Activated effector memory CD4-positive, alpha-beta T cell treated with Interleukin-2 at 50 U/mL for 16 hours (primary cell): Measurements from ENCODE around the gene STAT5A.

Experiments used
- DNase-seq: peaks from one replicate; pipeline ENCODE4 v3.0.0-alpha.2; 2020

STAT5A gene

DNA sequence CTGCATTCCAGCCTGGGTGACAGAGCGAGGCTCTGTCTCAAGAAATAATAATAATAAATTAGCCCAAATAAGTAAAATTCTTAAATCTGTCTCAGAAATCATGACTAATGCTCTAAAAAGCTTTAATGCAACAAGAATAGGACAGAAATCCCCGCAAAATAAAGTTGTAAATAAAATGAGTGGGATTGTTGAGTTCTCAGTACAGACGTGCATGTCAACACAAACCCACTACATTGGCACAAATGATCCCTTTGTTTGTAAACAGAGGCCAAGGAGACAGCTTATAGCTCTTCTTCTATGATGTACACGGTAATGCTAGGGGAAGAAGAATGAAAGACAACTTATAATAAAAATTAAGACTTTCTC is 18.1 kb upstream of the STAT5A start:
- no peak for DNase-seq

DNA sequence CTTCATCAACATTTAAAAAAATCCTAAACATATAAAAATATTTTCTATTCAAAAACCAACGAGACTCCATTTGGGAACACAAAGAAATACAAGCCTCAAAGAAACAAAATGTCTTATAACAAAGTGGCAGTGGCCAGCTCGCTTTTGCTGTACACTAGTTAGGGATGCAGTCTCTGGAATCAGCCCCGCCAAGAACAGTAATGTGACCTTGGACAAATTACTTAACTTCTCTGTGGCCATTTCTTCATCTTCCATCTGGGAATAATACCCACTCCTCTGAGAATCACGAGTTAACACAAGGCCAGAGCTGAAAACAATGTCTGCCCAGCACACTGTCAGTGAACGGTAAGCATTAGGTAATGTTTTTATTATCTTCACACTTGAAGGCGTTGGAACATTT is 17.7 kb upstream of the STAT5A start:
- no peak for DNase-seq

- no peak for DNase-seq
Measured at GRCh38 chr17:42271006-42271778, 17.1 kb upstream of the STAT5A start.

DNA sequence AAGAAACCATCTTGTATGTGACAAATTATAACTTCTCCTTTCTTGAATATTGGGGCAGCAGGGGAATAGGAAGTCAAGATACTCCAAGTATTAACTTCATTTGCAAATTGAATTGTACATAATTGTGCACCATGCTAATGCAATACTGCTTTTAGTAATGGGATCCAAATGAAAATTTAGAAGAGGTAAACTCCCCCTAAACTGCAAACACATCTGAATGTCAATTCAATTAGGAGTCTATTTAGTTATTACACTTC is 16.6 kb upstream of the STAT5A start:
- no peak for DNase-seq

DNA sequence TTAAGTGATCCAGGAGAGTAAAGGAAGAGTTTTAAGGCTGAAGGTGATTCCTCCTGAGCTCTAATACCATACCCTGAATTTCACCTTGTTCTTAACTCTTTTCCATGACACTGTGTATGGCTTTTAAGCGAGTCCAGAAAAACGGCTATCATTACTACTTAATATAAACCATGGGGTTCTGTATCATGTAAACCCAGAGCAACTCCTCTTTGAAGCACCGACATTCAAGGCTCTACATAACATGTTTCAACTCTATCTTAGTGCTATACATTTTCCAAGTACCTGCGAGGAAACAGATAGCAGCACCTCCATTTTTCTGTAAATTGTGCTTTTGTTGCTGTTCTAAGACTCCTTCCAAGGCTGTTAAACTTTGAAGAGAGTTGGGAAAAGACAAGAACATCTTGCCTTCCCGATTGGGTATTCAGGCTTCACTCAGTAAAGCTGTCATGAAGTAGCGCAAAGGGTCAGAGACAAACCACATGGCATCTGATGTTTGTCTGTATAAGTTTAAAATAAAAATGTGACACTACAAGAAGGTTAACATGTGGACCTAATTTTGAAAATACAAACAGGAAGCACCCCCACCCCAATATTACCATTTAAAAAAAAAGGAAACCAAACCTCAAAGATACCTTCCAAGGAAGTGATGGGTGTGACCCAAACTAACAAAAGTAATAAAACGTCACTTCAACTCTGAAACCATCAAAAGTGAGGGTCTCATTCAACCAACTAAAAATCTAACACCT is 16.0 kb upstream of the STAT5A start:
- no peak for DNase-seq

DNA sequence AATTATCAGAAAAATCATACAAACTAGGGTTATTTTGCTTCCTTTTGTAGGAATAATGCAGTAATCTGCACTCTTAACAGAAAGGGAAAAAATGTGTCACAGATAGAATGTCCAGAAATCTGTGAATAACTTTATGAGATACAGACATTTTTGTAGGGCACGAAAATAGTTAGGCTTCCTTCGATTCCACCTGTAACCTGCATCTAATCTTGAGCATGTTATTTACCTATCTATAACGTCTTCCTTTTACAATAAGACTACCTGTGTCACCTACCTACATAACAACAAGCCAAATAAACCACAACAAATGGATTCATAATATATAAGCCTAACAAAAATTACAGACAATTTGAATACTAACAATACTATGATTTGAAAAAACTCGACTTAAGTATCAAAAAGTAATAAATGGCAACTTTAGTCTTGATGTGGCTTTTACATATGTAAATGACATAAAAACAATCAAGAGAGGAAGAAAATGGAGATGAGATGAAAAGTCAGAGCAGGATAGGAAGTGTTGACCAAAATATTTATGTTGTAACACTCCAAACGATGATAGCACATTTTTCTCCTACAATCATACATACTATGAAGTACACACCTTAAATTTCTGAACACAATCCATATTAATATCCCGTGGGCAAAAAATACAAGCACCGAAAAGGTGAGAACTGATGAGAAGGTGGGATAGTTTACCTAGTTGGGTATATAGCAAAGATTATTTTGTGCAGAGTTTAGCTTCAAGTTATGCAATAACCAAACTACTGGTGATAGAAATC is 14.6 kb upstream of the STAT5A start:
- no peak for DNase-seq

DNA sequence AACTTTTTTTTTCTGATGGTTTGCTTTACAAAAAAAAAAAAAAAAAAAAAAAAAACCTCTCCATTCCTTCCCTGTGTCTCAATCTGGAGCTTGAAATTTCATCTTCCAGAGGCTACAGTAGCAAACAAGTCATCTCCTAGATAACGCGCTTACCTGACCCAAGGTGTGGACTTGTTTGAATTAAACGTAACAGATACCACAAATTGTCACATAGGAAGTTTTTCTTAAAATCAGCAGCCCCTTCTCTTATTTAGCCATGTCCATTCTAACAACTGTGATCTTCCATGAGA is 14.1 kb upstream of the STAT5A start:
- DNase-seq, result no peak

GRCh38 chr17:42274812-42275526 is 13.3 kb upstream of the STAT5A start:
- no peak for DNase-seq

DNA sequence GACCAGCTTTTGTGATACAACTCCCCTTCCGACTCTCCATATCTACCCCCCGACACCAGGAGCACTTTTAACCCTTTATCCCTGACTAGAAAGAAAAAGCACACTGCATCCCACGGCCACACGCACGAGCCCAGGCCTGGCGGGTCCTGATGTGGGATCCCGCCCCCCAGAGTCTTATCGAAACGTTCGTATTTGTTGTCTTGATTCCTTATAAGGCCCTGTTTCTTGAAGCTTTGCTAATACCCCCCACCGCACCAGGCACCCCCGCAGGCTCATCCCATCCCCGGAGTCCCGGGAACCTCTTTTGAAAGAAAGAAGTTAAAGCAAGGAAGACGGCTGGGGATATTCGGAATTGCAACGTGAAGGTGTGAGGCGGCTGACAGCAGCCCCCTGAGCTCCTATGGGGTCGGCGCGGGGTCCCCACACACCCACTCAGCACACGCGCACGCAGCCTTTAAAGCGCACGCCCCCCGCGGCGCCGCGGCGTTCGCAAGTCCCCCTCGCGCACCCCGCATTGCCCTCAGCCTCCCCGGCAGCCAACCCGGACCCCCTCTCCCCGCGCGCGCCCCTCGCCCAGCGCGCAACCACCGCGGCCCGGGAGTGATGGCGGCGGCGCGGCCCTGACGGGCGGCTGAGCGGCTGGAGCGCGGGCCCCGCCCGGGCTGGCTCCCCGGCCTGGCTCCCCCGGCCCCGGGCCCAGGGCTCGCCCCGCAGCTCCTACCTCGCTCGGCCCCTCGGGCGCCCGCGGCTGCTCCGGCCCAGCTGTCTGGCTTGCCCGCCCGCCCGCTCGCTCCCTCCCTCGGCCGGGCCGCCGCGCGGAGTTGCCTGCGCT is 12.6 kb upstream of the STAT5A start:
- no peak for DNase-seq

DNA sequence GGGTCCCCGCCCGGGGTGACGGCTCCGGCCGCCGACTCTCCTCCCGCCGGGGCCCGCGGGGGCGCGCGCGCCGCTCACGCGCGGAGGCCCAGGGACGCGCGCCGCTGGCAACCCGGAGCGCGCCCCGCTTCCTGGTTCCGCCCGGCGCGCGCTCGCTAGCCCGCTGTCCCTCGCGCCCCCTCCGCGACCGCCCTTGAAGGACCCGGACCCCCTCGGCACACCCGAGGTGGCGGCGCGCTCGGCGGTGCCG is 12.0 kb upstream of the STAT5A start, which contains the start of gene STAT5B:
STAT5B (minus strand) TSS at position 33 of the 250 bp plus-strand sequence. CDS start 44,264 bp downstream, outside the sequence.
- DNase-seq, result peak; percentile 56

DNA sequence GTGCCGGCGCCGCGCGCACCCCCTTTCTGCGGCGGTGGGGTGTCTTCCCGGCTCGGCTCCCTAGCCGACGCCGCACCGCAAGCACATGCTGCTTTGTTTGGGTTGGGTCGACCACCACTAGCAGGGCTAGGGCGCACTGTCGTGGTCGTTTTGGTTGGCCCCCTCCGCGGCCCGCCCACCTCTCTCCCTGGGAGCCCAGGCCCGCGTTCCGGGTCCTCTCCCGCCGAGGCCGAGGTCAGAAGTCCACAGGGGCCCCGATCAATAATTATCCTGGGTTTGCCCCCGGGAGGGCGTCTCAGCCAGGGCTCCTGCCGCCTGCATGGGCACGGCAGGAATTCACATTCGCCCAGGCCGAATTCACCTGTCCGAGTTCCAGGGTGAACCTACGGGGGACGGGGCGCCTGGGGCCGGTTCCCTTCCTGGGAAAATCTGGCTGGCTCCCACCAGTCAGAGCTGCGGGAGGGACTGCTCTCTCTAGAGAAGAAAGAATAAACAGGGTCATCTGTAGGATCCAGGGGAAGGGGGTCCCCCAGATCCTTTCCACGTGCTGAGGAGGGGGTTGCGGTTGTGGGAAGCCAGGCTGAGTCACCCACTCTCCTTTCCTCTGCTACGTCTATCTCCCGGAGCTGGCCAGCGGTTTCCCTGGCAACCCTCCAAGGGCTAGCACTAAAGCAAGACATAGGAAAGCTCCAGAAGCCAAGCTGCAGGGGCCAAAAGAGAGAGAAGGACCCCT is 11.5 kb upstream of the STAT5A start:
- peak; percentile 17 for DNase-seq

- DNase-seq, result no peak
Measured at GRCh38 chr17:42277342-42277712, 11.0 kb upstream of the STAT5A start.

DNA sequence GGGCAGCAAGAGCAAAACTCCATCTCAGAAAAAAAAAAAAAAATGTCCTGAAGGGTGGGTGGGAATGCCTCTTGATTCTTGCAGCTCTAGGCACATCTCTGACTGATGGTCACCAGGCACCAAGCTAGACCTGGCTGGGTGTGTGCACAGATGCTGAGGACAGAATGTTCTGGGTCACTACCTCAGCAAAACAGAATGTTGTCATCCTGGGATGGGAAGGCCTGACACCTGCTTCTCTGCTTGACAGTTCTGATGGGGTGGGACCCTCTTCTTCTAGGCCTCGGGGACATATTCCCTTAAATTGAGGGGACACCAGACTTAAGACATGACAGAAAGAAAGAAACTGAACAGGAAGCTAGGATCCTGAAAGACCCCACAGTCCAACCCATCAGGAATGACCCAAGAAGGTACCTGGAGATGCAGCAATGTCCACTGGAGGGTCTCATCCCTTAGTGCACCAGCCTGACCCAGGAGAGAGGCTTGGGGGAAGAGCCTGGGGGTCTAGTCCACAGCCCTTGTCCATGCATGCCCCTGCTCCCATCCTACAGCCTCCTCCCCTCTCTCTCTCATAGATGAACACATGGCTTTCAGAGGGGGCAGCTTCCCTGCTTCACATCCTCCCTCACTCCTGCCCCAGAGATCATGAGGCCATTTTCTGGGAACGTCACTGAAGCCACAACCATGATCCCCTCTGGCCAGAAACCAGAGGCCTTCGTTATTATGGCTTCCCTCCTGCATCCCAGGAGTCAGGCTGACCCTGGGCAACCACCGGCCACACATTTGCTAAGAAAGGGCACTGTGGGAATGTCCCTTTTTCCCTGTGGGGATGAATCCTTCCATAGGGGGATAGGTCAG is 8.3 kb upstream of the STAT5A start:
- DNase-seq, result no peak

GRCh38 chr17:42281571-42282096 is 6.7 kb upstream of the STAT5A start:
- no peak for DNase-seq

- no peak for DNase-seq
Measured at GRCh38 chr17:42282478-42283080, 5.7 kb upstream of the STAT5A start.

DNA sequence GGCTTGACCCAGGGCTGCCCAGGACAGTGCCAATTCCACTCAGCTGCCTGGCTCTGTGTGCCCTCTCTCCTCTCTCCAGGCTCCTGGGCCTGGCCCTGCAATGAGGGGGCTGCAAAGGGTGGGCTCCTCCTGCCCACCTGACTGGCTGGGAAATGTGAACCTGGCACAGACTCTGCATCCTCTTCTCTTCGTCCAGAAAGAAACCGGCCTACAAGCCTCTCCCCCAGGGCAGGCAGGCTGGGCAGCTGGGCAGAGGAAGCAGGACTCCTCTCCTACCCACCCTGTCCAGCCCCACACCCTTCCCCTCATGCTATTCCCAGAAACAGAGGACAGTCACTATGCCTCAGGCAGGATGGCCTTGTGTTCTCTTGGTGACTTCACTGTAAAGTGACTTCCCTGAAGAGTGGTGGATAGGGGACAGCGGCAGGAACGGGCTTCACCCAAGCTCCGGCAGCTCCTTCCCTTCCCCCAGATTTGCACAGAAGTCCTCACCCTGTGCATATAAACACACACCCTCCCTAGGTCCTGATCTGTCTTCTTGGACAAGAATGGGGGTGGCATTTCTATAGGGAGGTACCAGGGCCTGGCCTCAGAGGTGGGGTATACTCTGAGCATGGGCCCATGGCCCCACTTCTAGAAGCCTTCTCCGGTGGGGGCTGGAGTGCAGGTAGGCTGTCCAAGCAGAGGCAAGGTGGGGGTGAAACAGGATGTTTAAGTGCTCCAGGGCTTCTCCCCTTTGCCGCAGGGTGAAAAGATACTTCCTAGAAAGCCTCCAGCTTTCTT is 4.9 kb upstream of the STAT5A start:
- no peak for DNase-seq

- no peak for DNase-seq
Measured at GRCh38 chr17:42284024-42284369, 4.3 kb upstream of the STAT5A start.

DNA sequence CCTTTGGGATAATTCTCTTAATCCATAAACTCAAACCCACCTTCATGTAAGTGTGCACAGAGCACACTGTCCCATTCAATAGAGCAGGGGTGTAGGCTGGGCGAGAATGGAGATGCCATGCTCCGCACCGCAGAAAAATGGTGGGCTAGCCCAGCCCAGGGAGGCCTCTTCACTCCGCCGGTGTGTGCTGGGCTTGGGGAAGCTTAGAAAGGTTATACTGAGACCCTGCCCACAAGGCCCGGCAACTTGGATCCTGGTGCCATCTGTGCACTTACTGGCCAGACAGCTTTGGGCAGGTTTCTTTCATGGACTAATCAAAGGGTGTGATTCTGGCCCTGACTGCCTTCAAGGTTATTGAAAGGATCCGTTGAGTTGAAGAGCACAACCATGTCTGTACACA is 3.7 kb upstream of the STAT5A start:
- no peak for DNase-seq

GRCh38 chr17:42285346-42286050 is 2.8 kb upstream of the STAT5A start:
- no peak for DNase-seq
